Psoas muscle (tissue), 8 donors: ENCODE data around the gene ABCC3. TPM values are rescaled to one million over a fixed set of nuclear protein-coding genes. Genes with fewer than 3 reads are reported as not detected.
A peak's percentile ranks its signal among the peaks of the same experiment; 100 is the strongest.

Source experiments
- ATAC-seq, 4 donors: fragments of 200-7000 bp; cut with Tn5 transposase; one replicate each; pipeline ENCODE4 v1.9.1; 2020; ENCODE audit warnings: moderate library complexity in 3 of 4, mild to moderate bottlenecking in 2 of 4
- DNase-seq, 2 donors: peaks; one replicate each; pipeline ENCODE4 v3.0.0-alpha.2; 2020
- H3K27ac ChIP-seq: fragments of 200-600 bp; one replicate; pipeline ENCODE4 v1.8.0; 2022
- H3K27me3 ChIP-seq, 3 donors: fragments of 200-600 bp in 1 of 3; one replicate each; pipeline versions ENCODE4 v1.6.1 to v1.8.0; 2013 to 2022; ENCODE audit warnings: low read length in 2 of 3, mild to moderate bottlenecking in 2 of 3, moderate library complexity in 1 of 3; ENCODE audit not compliant: insufficient read depth in 3 of 3
- H3K36me3 ChIP-seq, 2 donors: fragments of 200-600 bp in 1 of 2; one replicate each; pipeline versions ENCODE4 v1.6.1 to v1.8.0; 2013 to 2022; ENCODE audit warnings: low read depth in 1 of 2, mild to moderate bottlenecking in 1 of 2, moderate library complexity in 1 of 2; ENCODE audit not compliant: insufficient read depth in 1 of 2
- H3K4me1 ChIP-seq: fragments of 200-600 bp; one replicate; pipeline ENCODE4 v1.8.0; 2022
- H3K4me3 ChIP-seq: fragments of 200-600 bp; one replicate; pipeline ENCODE4 v1.8.0; 2022; ENCODE audit warnings: mild to moderate bottlenecking
- H3K9me3 ChIP-seq: fragments of 200-600 bp; one replicate; pipeline ENCODE4 v1.8.0; 2022
- WGBS, 3 donors: extraction: QIAGEN DNeasy Blood & Tissue Kit; methylation state at CpG; one replicate each; pipeline versions ENCODE4 v1.1.6 to v1.1.7; 2013; 5-methylcytosine and 5-hydroxymethylcytosine counted together
- intact Hi-C, 2 donors: fragments of 100-400 bp; cut with DNase I; formaldehyde crosslinking; loops; one replicate each; pipeline versions ENCODE4 v1.11.0 to v1.14.2; 2022
- polyA plus RNA-seq, 3 donors: library from polyadenylated mRNA; stranded (reverse); fragments of 200-250 nt; gene quantifications; one replicate each; pipeline ENCODE4 v1.2.3, GENCODE V29; 2013
- total RNA-seq, 4 donors: library from RNA; stranded (reverse); fragmentation: NEBNext Ultra II Directional in 2 of 4; extraction: Animal tissue kit (Norgen Biotek cat#: 25700) in 2 of 4; gene quantifications; one replicate each; pipeline versions ENCODE4 v1.2.1 to v1.2.4, GENCODE V29; 2021 to 2023
- TF ChIP-seq, protein P1 (sequence below): fragments of 200-600 bp; IDR thresholded peaks from one replicate; pipeline ENCODE4 v1.8.0; 2022; ENCODE audit warnings: antibody characterized with exemption
- donor health status: healthy with polysubstance abuse.
- donor health status: DM: no; HTN: no; CAD: no; lungs with moderate emphysema.
- donor health status: Bipolar disorder and iron deficiency.
- donor health status: healthy.
- donor health status: DM: yes; HTN: yes; CAD: no.
- donor health status: DM: no; HTN: no; CAD: no.
- donor health status: DM: no; HTN: no; CAD: no.
- donor health status: DM: yes; HTN: yes; CAD: no.

Gene ABCC3
- total and polyA plus RNA-seq, 7 donors: 0.36 to 1.6 (median 0.61) TPM

DNA sequence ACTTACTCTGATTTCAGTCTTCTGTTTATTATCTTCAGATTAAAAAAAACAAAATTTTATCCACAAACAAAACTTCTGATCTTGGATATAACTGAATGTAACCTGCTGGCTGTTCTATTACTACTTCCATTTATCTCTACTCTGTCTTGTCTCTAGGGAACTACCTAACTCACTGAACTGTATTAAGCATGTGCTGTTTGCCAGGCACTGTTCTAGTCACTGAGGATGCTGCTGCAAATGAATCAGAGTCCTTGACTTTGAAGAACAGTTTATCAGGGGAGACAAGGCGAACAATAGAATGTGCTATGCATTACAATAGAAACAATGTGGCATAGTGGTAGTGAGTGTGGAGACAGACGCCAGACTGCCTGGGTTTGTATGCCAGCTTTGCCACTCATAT is 75.3 kb downstream of the ABCC3 start:
- Histone ChIP-seq H3K36me3 (peaks cover 0 to 8% of the 10 kb centered on the region in 2 donors), H3K27ac (peak overlapping the region; percentile 94), H3K4me1 (peaks cover 33% of the 10 kb centered on the region), H3K4me3 (no peak overlapping the region), H3K9me3 (no peaks in the 10 kb centered on the region), H3K27me3 (no peaks in the 10 kb centered on the region)
- WGBS, 3 donors: 88 to 98% (median 91%) methylated on average over 2 of the region's 2 CpGs
- ATAC-seq: no peak
- DNase-seq: no peak
- intact Hi-C loops: no loop called here
- TF ChIP-seq, protein P1, sequence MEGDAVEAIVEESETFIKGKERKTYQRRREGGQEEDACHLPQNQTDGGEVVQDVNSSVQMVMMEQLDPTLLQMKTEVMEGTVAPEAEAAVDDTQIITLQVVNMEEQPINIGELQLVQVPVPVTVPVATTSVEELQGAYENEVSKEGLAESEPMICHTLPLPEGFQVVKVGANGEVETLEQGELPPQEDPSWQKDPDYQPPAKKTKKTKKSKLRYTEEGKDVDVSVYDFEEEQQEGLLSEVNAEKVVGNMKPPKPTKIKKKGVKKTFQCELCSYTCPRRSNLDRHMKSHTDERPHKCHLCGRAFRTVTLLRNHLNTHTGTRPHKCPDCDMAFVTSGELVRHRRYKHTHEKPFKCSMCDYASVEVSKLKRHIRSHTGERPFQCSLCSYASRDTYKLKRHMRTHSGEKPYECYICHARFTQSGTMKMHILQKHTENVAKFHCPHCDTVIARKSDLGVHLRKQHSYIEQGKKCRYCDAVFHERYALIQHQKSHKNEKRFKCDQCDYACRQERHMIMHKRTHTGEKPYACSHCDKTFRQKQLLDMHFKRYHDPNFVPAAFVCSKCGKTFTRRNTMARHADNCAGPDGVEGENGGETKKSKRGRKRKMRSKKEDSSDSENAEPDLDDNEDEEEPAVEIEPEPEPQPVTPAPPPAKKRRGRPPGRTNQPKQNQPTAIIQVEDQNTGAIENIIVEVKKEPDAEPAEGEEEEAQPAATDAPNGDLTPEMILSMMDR: no peak

DNA sequence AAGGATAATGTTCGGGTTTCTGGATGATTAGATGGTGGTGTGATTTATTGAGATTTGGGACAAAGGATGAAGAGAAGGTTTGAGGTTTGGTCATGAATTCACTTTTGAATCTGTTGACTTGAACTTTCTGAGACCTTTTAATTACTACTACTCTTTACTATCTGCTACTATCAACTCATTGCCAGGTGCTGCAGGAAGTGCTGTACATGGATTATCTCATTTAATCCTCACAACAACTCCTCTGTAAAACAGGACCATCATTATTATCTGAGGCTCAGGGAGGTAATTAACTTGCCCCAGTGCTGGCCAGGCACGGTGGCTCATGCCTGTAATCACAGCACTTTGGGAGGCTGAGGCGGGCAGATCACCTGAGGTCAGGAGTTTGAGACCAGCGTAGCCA is 76.0 kb downstream of the ABCC3 start:
- TF ChIP-seq, protein P1: no peak
- ATAC-seq: no peak
- Histone ChIP-seq H3K4me3 (no peak overlapping the region), H3K27me3 (no peaks in the 10 kb centered on the region), H3K36me3 (peaks cover 0 to 2% of the 10 kb centered on the region in 2 donors), H3K4me1 (peaks cover 27% of the 10 kb centered on the region), H3K9me3 (no peaks in the 10 kb centered on the region), H3K27ac (no peak overlapping the region)
- WGBS, 3 donors: 89 to 93% (median 90%) methylated on average over 4 of the region's 4 CpGs
- intact Hi-C loops: no loop called here
- no peak for DNase-seq

DNA sequence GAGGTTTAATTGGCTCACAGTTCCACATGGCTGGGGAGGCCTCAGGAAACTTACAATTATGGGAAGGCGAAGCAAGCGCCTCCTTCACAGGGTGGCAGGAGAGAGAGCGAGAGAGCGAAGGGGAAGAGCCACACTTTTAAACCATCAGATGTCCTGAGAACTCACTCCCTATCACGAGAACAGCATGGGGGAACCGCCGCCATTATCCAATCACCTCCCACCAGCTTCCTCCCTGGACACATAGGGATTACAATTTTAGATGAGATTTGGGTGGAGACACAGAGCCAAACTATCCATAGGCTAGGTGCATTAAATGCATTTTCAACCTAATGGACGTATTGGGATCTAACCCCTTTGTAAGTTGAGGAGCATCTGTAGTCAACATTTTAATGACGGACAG is 78.0 kb downstream of the ABCC3 start:
- Histone ChIP-seq H3K4me1 (peaks cover 17% of the 10 kb centered on the region), H3K27me3 (no peaks in the 10 kb centered on the region), H3K27ac (no peak overlapping the region), H3K9me3 (no peaks in the 10 kb centered on the region), H3K36me3 (no peaks in the 10 kb centered on the region), H3K4me3 (no peak overlapping the region)
- ATAC-seq: no peak
- 80 to 89% (median 87%) methylated on average over 9 of the region's 9 CpGs for WGBS, 3 donors
- intact Hi-C loops: no loop called here
- DNase-seq: no peak
- TF ChIP-seq, protein P1: no peak

DNA sequence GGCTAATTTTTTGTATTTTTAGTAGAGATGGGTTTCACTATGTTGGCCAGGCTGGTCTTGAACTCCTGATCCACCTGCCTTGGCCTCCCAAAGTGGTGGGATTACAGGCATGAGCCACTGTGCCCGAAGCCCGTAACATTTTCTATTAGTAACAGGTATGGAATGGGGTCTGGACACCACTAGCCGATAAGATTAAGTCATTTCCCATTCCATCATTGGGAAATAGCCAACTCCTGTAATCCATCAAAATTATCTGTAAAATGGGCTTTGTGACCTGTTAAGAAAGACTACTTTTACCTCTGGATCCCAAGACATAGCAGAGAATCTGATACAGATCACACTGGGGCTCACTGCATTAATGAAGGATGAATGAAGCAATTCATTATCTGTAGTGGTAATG is 80.8 kb downstream of the ABCC3 start:
- no peak overlapping the region for H3K27ac ChIP-seq
- intact Hi-C loops: no loop called here
- ATAC-seq: no peak
- no peaks in the 10 kb centered on the region for H3K9me3 ChIP-seq
- no peak for DNase-seq
- no peaks in the 10 kb centered on the region for H3K27me3 ChIP-seq
- TF ChIP-seq, protein P1: no peak
- no peak overlapping the region for H3K4me3 ChIP-seq
- no peaks in the 10 kb centered on the region for H3K36me3 ChIP-seq
- WGBS, 3 donors: 85 to 86% (median 86%) methylated on average over 3 of the region's 3 CpGs
- no peaks in the 10 kb centered on the region for H3K4me1 ChIP-seq
